Endothelial cell of umbilical vein (primary cell): ENCODE measurements around the gene COG5. TPM values are rescaled to one million over a fixed set of nuclear protein-coding genes. Genes with fewer than 3 reads are reported as not detected.

ENCODE experiments used
- BruUV-seq: library from RNA; stranded (reverse); fragments of 400-500 nt; replicated peaks from 2 replicates; lab custom pipeline; 2021; lab: Mats Ljungman, UMichigan
- CTCF ChIA-PET: fragments of 300-600, 350-600 bp; sonication (Branson Sonifier 250); formaldehyde crosslinking; loops from one replicate; lab custom pipeline; 2021; ENCODE audit warnings: antibody characterized with exemption, inconsistent platforms; lab: Charles Lee
- POLR2A ChIA-PET: fragments of 300-600, 350-600 bp; sonication (Branson Sonifier 250); formaldehyde crosslinking; loops from one replicate; lab custom pipeline; 2021; ENCODE audit warnings: antibody characterized with exemption, inconsistent platforms; lab: Charles Lee
- DNase-seq: peaks from one replicate; pipeline ENCODE4 v3.0.0-alpha.2; 2011; ENCODE audit warnings: low read depth, low spot score
- FAIRE-seq: peaks from 2 replicates; lab custom pipeline; 2011; peaks lifted over from hg19 to GRCh38; lab: Jason Lieb, UNC
- H2AFZ ChIP-seq: 2 replicates; pipeline ENCODE4 v1.6.0; 2012; ENCODE audit warnings: low read depth, low read length, control low read depth, inconsistent platforms
- H3K27ac ChIP-seq: 2 replicates; pipeline ENCODE4 v1.5.1; 2011; ENCODE audit warnings: low read depth, mild to moderate bottlenecking, control low read depth, low read length, moderate library complexity; ENCODE audit not compliant: insufficient read depth
- H3K27me3 ChIP-seq, 2 experiments: 2 replicates each; pipeline versions ENCODE4 v1.6.0 to v1.6.1; 2011; ENCODE audit warnings: low read length in 2 of 2, mixed read lengths in 1 of 2; ENCODE audit not compliant: control insufficient read depth in 2 of 2, insufficient read depth in 2 of 2
- H3K36me3 ChIP-seq, 2 experiments: 2 replicates in 1 of 2; 3 replicates in 1 of 2; pipeline ENCODE4 v1.5.1; 2011; ENCODE audit warnings: low read length in 2 of 2, mild to moderate bottlenecking in 1 of 2, moderate library complexity in 1 of 2; ENCODE audit not compliant: control insufficient read depth in 2 of 2, insufficient read depth in 2 of 2; ENCODE audit errors: extremely low read depth in 1 of 2
- H3K4me1 ChIP-seq: 3 replicates; pipeline ENCODE4 v1.5.1; 2011; ENCODE audit warnings: mild to moderate bottlenecking, low read length; ENCODE audit not compliant: control insufficient read depth, insufficient read depth; ENCODE audit errors: extremely low read depth
- H3K4me2 ChIP-seq: 2 replicates; pipeline ENCODE4 v1.6.1; 2011; ENCODE audit warnings: low read length, control low read depth, mixed read lengths; ENCODE audit not compliant: insufficient read depth
- H3K4me3 ChIP-seq, 3 experiments: fragments of 200-600 bp in 1 of 3; sonication (generic), shearing (Covaris generic) in 1 of 3; replicated peaks in 1 of 3; 2 replicates each; pipeline ENCODE4 v1.5.1; 2011 to 2016; ENCODE audit warnings: control low read depth in 3 of 3, low read length in 3 of 3, mild to moderate bottlenecking in 2 of 3, inconsistent platforms in 1 of 3, low read depth in 1 of 3, moderate library complexity in 1 of 3; ENCODE audit not compliant: insufficient read depth in 1 of 3
- H3K79me2 ChIP-seq: 2 replicates; pipeline ENCODE4 v1.6.0; 2012; ENCODE audit warnings: low read length, inconsistent platforms; ENCODE audit not compliant: control insufficient read depth, insufficient read depth
- H3K9ac ChIP-seq: replicated peaks from 2 replicates; pipeline ENCODE3; 2011; ENCODE audit warnings: low read length, control low read depth; ENCODE audit not compliant: insufficient read depth; ENCODE audit errors: extremely low read depth
- H3K9me1 ChIP-seq: replicated peaks from 3 replicates; pipeline ENCODE4 v1.6.0; 2011; ENCODE audit warnings: mild to moderate bottlenecking, low read length; ENCODE audit not compliant: control insufficient read depth, insufficient read depth; ENCODE audit errors: extremely low read depth
- H3K9me3 ChIP-seq: replicated peaks from 2 replicates; pipeline ENCODE4 v1.5.1; 2012; ENCODE audit warnings: low read length, inconsistent platforms; ENCODE audit not compliant: control insufficient read depth, insufficient read depth
- H4K20me1 ChIP-seq: replicated peaks from 2 replicates; pipeline ENCODE3; 2011; ENCODE audit warnings: mild to moderate bottlenecking, low read length; ENCODE audit not compliant: control insufficient read depth, insufficient read depth; ENCODE audit errors: extremely low read depth
- EZH2 ChIP-seq: IDR thresholded peaks from 2 replicates; pipeline ENCODE4 v1.6.1; 2012; ENCODE audit warnings: borderline replicate concordance, low read depth, mild to moderate bottlenecking, moderate library complexity, low read length, inconsistent platforms; ENCODE audit not compliant: severe bottlenecking
- FOS ChIP-seq: IDR thresholded peaks from 2 replicates; pipeline ENCODE4 v1.6.1; 2011; ENCODE audit warnings: mild to moderate bottlenecking, low read length, moderate library complexity, borderline replicate concordance; ENCODE audit not compliant: insufficient read depth
- GATA2 ChIP-seq: IDR thresholded peaks from 2 replicates; pipeline ENCODE4 v1.7.0; 2011; ENCODE audit warnings: low read depth, mild to moderate bottlenecking, moderate library complexity, mixed read lengths, low read length; ENCODE audit not compliant: insufficient read length, insufficient read depth
- JUN ChIP-seq: IDR thresholded peaks from 2 replicates; pipeline ENCODE4 v1.6.1; 2011; ENCODE audit warnings: borderline replicate concordance, low read depth; ENCODE audit not compliant: insufficient read length, insufficient read depth
- MYC ChIP-seq: IDR thresholded peaks from one replicate; pipeline ENCODE4 v1.6.1; 2011; ENCODE audit warnings: mild to moderate bottlenecking, low read depth, low read length
- POLR2A ChIP-seq: IDR thresholded peaks from 2 replicates; pipeline ENCODE4 v1.6.1; 2012; ENCODE audit warnings: low read depth, mild to moderate bottlenecking, control low read depth, low read length
- POLR2AphosphoS5 ChIP-seq: IDR thresholded peaks from 2 replicates; pipeline ENCODE4 v1.6.1; 2012; ENCODE audit warnings: low read depth, mild to moderate bottlenecking, control low read depth, low read length, moderate library complexity; ENCODE audit not compliant: insufficient read depth
- dilution Hi-C: fragments of 300-500 bp; cut with MboI; formaldehyde crosslinking; loops from one replicate; pipeline ENCODE4 v1.15.0; 2019; ENCODE audit warnings: low sequenced_read_pairs; ENCODE audit not compliant: extremely low pct_ligation_motif_present
- intact Hi-C: fragments of 100-400 bp; cut with micrococcal nuclease; formaldehyde crosslinking; loops from one replicate; pipeline ENCODE4 v1.10.0; 2022
- polyA plus RNA-seq, 4 experiments: library from polyadenylated mRNA; depleted of rRNA in 3 of 4; stranded (reverse) in 3 of 4; unstranded in 1 of 4; fragments of >200 nt; gene quantifications; 2 replicates each; pipeline versions ENCODE4 v1.2.1 to v1.2.3, GENCODE V29; 2011 to 2012; ENCODE audit warnings: missing spikeins in 1 of 4
- total RNA-seq: library from RNA; stranded (reverse); gene quantifications from 2 replicates; pipeline ENCODE4 v1.2.3, GENCODE V29; 2021
- TF ChIP-seq, protein P1 (sequence below): IDR thresholded peaks from 2 replicates; pipeline ENCODE4 v1.6.1; 2011; ENCODE audit not compliant: insufficient read depth, insufficient read length
- TF ChIP-seq, protein P2 (sequence below), 2 donors: IDR thresholded peaks; 1 replicate in 1 of 2; 2 replicates in 1 of 2; pipeline ENCODE4 v1.5.1; 2011; ENCODE audit warnings: low read length in 2 of 2, mild to moderate bottlenecking in 2 of 2, moderate library complexity in 2 of 2, control low read depth in 1 of 2, inconsistent platforms in 1 of 2, low read depth in 1 of 2; ENCODE audit not compliant: insufficient read depth in 1 of 2; ENCODE audit errors: extremely low read depth in 1 of 2

COG5 gene
- total and polyA plus RNA-seq, 2 donors (not counting 3 experiments of a cell fraction or from before 2014, with no cell fraction given), result 18.8 to 45.3 TPM

DNA sequence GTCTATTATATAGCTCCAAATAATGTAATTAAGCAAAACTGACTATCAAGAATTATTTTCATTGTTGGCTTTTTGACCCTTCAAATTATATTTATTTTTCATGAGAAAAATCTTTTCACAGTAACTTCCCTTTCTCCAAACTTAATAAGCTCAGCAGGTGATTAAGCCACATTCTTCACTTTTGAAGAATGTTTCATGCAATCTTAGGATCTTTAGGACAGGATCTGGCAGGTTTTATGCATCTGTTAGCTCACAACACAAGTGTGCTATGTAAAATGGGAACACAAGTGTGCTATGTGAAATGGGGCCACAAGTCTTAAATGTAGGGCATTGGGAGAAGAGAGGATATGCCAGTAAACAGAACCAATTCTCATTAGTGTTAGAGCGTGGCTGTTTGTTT lies 42.6 kb upstream of the COG5 start:
- POLR2A ChIA-PET, result no interaction called here
- H3K9ac ChIP-seq, result no peak overlapping the region
- no peaks in the 10 kb centered on the region for H3K9me1 ChIP-seq
- no peak overlapping the region for H3K27ac ChIP-seq
- no peak for FAIRE-seq
- no peaks in the 10 kb centered on the region for H3K9me3 ChIP-seq
- intact Hi-C loops, result no loop called here
- CTCF ChIA-PET, result interaction anchor here (1.3 kb wide), 1 partner anchor 11 kb away, joined by 5 read pairs; no protein-coding TSS in a partner anchor
- TF ChIP-seq MYC (no peak), FOS (no peak), POLR2A (no peak), EZH2 (no peak), GATA2 (no peak), JUN (no peak), POLR2AphosphoS5 (no peak)
- TF ChIP-seq, protein P1, sequence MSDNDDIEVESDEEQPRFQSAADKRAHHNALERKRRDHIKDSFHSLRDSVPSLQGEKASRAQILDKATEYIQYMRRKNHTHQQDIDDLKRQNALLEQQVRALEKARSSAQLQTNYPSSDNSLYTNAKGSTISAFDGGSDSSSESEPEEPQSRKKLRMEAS, result no peak
- TF ChIP-seq, protein P2, sequence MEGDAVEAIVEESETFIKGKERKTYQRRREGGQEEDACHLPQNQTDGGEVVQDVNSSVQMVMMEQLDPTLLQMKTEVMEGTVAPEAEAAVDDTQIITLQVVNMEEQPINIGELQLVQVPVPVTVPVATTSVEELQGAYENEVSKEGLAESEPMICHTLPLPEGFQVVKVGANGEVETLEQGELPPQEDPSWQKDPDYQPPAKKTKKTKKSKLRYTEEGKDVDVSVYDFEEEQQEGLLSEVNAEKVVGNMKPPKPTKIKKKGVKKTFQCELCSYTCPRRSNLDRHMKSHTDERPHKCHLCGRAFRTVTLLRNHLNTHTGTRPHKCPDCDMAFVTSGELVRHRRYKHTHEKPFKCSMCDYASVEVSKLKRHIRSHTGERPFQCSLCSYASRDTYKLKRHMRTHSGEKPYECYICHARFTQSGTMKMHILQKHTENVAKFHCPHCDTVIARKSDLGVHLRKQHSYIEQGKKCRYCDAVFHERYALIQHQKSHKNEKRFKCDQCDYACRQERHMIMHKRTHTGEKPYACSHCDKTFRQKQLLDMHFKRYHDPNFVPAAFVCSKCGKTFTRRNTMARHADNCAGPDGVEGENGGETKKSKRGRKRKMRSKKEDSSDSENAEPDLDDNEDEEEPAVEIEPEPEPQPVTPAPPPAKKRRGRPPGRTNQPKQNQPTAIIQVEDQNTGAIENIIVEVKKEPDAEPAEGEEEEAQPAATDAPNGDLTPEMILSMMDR (IDR thresholded peaks at IDR 0.05; ENCODE audit: extremely low read depth in 1 of 2, insufficient read depth in 1 of 2, low read depth in 1 of 2, low read length in 2 of 2), result no peak
- H2AFZ ChIP-seq, result no peak overlapping the region
- H3K4me2 ChIP-seq, result no peak overlapping the region
- H3K27me3 ChIP-seq, result no peaks in the 10 kb centered on the region
- dilution Hi-C loops, result no loop called here
- peaks cover 17% of the 10 kb centered on the region for H3K4me1 ChIP-seq
- H3K4me3 ChIP-seq, result no peak overlapping the region
- no peak for DNase-seq
- peaks cover 2% of the 10 kb centered on the region for H3K79me2 ChIP-seq
- H4K20me1 ChIP-seq, result no peaks in the 10 kb centered on the region
- H3K36me3 ChIP-seq, result peaks cover 2 to 23% of the 10 kb centered on the region in 2 experiments
- BruUV-seq, result no TSS peak
